Breast epithelium (tissue), 4 donors: Measurements from ENCODE around the gene CLMP. TPM values are rescaled to one million over a fixed set of nuclear protein-coding genes. Genes with fewer than 3 reads are reported as not detected.

Experiments
- DNase-seq, 2 donors: peaks; one replicate each; pipeline ENCODE4 v3.0.0-alpha.2; 2019; ENCODE audit warnings: low spot score in 2 of 2
- H3K27ac ChIP-seq, 2 donors: fragments of 200-600 bp; sonication (generic) in 1 of 2; one replicate each; pipeline ENCODE4 v1.5.1; 2016 to 2019; ENCODE audit warnings: mild to moderate bottlenecking in 1 of 2
- H3K27me3 ChIP-seq, 2 donors: fragments of 200-600 bp; sonication (generic) in 1 of 2; one replicate each; pipeline versions ENCODE4 v1.5.1 to v1.6.0; 2017 to 2019; ENCODE audit warnings: control low read depth in 1 of 2, mild to moderate bottlenecking in 1 of 2
- H3K36me3 ChIP-seq: fragments of 200-600 bp; one replicate; pipeline ENCODE4 v1.5.1; 2019
- H3K4me1 ChIP-seq, 2 donors: fragments of 200-600 bp; sonication (generic); one replicate each; pipeline ENCODE4 v1.5.1; 2016 to 2019; ENCODE audit warnings: control low read depth in 1 of 2
- H3K4me3 ChIP-seq, 3 donors: fragments of 200-600 bp; sonication (generic); 1 replicate in 2 of 3; 2 replicates in 1 of 3; pipeline ENCODE4 v1.5.1; 2016 to 2019; ENCODE audit warnings: mild to moderate bottlenecking in 3 of 3, moderate library complexity in 2 of 3
- H3K9me3 ChIP-seq, 2 donors: fragments of 200-600 bp; sonication (generic) in 1 of 2; one replicate each; pipeline ENCODE4 v1.5.1; 2016 to 2019; ENCODE audit warnings: control low read depth in 1 of 2
- POLR2A ChIP-seq: fragments of 450-650 bp; IDR thresholded peaks from one replicate; pipeline ENCODE4 v1.6.1; 2016; ENCODE audit warnings: antibody characterized with exemption, mild to moderate bottlenecking, moderate library complexity
- POLR2AphosphoS5 ChIP-seq, 3 donors: sonication (generic); formaldehyde crosslinking; IDR thresholded peaks; one replicate each; pipeline ENCODE4 v1.6.1; 2017; ENCODE audit warnings: antibody characterized with exemption in 3 of 3
- intact Hi-C: fragments of 100-400 bp; cut with DNase I; formaldehyde crosslinking; loops from one replicate; pipeline ENCODE4 v1.15.1; 2023; ENCODE audit warnings: low total_unique reads
- total RNA-seq, 3 donors: library from RNA; depleted of rRNA; stranded (reverse); fragments of >200 nt; gene quantifications; one replicate each; pipeline ENCODE4 v1.1.0, GENCODE V29; 2016
- TF ChIP-seq, protein P1 (sequence below), 3 donors: fragments of 450-650 bp; IDR thresholded peaks; one replicate each; pipeline ENCODE4 v1.5.1; 2016 to 2017; ENCODE audit warnings: antibody characterized with exemption in 3 of 3, mild to moderate bottlenecking in 3 of 3, moderate library complexity in 3 of 3

CLMP gene
- total RNA-seq, 3 donors from 2014 or later: 70.8 to 241 (median 82.9) TPM

DNA sequence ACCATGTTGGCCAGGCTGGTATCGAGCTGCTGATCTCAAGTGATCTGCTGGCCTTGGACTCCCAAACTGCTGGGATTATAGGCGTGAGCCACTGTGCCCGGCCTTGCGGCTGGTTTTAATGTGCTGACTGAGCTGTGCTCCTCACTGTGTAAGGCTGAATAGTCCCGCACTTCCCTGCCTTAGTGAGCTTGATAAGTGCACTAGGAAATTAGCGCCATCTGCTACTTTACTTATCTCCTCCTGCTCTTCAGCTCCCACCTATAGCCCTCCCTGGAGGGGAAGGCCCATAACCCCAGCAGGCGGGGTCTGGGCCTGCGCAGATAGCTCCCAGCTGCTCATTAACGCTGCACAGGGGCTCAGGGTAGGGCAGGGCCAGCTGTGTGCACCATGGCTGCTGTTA is 49.4 kb downstream of the CLMP start:
- H3K27ac ChIP-seq: no peak overlapping the region
- H3K4me3 ChIP-seq: no peak overlapping the region
- TF ChIP-seq, protein P1, sequence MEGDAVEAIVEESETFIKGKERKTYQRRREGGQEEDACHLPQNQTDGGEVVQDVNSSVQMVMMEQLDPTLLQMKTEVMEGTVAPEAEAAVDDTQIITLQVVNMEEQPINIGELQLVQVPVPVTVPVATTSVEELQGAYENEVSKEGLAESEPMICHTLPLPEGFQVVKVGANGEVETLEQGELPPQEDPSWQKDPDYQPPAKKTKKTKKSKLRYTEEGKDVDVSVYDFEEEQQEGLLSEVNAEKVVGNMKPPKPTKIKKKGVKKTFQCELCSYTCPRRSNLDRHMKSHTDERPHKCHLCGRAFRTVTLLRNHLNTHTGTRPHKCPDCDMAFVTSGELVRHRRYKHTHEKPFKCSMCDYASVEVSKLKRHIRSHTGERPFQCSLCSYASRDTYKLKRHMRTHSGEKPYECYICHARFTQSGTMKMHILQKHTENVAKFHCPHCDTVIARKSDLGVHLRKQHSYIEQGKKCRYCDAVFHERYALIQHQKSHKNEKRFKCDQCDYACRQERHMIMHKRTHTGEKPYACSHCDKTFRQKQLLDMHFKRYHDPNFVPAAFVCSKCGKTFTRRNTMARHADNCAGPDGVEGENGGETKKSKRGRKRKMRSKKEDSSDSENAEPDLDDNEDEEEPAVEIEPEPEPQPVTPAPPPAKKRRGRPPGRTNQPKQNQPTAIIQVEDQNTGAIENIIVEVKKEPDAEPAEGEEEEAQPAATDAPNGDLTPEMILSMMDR (IDR thresholded peaks at IDR 0.05): no peak
- TF ChIP-seq POLR2AphosphoS5 (IDR thresholded peaks at IDR 0.05): no peak
- TF ChIP-seq POLR2A: no peak
- no peaks in the 10 kb centered on the region for H3K36me3 ChIP-seq
- no peaks in the 10 kb centered on the region for H3K9me3 ChIP-seq
- no peaks in the 10 kb centered on the region for H3K27me3 ChIP-seq
- H3K4me1 ChIP-seq: no peaks in the 10 kb centered on the region
- no peak for DNase-seq
- intact Hi-C loops: no loop called here

DNA sequence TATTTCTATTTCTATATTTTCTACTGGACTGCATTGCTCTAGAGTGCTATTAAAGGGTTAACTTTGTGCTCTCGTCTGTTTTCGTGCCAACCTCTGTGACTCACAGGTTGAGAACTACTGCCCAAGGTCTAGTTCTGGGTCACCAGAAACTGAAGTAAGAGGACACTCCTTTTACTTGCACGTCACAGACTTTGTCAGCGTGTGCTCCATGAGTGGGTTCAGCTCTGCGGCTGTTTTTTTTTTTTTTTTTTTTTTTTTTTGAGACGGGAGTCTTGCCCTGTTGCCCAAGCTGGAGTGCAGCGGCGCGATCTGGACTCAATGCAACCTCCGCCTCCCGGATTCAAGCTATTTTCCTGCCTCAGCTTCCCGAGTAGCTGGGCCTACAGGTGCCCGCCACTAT is 49.8 kb downstream of the CLMP start:
- H3K4me3 ChIP-seq: no peak overlapping the region
- H3K4me1 ChIP-seq: no peaks in the 10 kb centered on the region
- no peaks in the 10 kb centered on the region for H3K9me3 ChIP-seq
- DNase-seq: no peak
- H3K27me3 ChIP-seq: no peaks in the 10 kb centered on the region
- intact Hi-C loops: no loop called here
- no peak overlapping the region for H3K27ac ChIP-seq
- TF ChIP-seq POLR2A: no peak
- TF ChIP-seq, protein P1 (IDR thresholded peaks at IDR 0.05): no peak
- TF ChIP-seq POLR2AphosphoS5 (IDR thresholded peaks at IDR 0.05): no peak
- H3K36me3 ChIP-seq: no peaks in the 10 kb centered on the region

DNA sequence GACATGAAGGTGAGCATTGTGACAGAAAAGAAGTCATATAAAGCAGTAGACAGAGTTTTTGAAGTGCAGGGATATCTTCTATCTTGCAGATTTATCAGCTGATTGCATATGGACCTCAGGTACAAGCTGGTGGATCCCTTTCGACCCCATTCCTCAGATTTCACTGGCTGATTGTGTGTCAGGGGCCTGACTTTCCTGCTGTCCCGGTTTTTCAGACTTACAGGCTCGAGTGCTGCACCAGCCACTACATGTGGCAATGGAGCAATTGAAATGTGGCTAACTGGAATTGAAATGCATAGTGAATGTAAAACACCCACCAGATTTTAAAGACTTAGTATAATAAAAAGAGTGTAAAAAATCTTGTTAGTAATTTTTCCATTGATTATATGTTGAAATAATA is 50.3 kb downstream of the CLMP start:
- H3K9me3 ChIP-seq: no peaks in the 10 kb centered on the region
- H3K27me3 ChIP-seq: no peaks in the 10 kb centered on the region
- TF ChIP-seq, protein P1 (IDR thresholded peaks at IDR 0.05): no peak
- TF ChIP-seq POLR2A (no peak), POLR2AphosphoS5 (IDR thresholded peaks at IDR 0.05) (no peak)
- no peaks in the 10 kb centered on the region for H3K4me1 ChIP-seq
- DNase-seq: no peak
- no peak overlapping the region for H3K4me3 ChIP-seq
- H3K27ac ChIP-seq: no peak overlapping the region
- no peaks in the 10 kb centered on the region for H3K36me3 ChIP-seq
- intact Hi-C loops: no loop called here

DNA sequence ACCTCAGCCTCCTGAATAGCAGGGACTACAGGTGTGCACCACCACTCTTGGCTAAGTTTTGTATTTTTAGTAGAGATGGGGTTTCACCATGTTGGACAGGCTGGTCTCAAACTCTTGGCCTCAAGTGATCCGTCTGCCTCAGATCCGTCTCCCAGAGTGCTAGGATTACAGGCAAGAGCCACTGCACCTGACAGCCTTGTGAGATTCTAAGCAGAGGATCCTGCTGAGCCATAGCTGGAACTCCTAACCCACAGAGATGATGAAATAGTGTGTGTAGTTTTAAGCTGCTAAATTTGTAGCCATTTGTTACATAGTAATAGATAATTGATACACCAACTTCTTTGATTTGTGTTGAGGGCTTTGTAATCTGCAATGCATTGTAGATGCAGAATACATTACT is 51.1 kb downstream of the CLMP start:
- H3K4me1 ChIP-seq: no peaks in the 10 kb centered on the region
- no peak for DNase-seq
- H3K27ac ChIP-seq: no peak overlapping the region
- no peaks in the 10 kb centered on the region for H3K36me3 ChIP-seq
- TF ChIP-seq, protein P1 (IDR thresholded peaks at IDR 0.05): no peak
- no peak for TF ChIP-seq POLR2AphosphoS5 (IDR thresholded peaks at IDR 0.05)
- no peak for TF ChIP-seq POLR2A
- no peaks in the 10 kb centered on the region for H3K27me3 ChIP-seq
- H3K9me3 ChIP-seq: no peaks in the 10 kb centered on the region
- intact Hi-C loops: no loop called here
- H3K4me3 ChIP-seq: no peak overlapping the region

DNA sequence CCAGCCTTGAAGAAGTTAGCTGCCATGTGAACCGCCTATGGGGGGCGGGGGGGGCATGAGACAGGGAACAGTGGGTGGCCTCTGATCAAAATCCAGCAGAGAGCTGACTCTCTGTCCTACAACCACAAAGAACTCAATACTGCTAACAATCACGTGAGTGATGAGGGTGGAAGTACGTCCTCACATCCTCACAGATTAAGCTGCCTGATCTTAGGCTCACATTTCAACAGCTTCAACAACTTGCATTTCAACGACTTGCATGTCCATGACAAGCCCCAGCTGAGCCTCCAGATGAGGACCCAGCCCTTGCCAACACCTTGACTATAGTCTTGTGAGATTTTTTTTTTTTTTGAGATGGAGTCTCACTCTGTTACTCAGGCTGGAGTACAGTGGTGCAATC is 51.6 kb downstream of the CLMP start:
- no peak for TF ChIP-seq POLR2AphosphoS5 (IDR thresholded peaks at IDR 0.05)
- TF ChIP-seq, protein P1 (IDR thresholded peaks at IDR 0.05): no peak
- TF ChIP-seq POLR2A: no peak
- H3K27ac ChIP-seq: no peak overlapping the region
- H3K4me1 ChIP-seq: no peaks in the 10 kb centered on the region
- H3K4me3 ChIP-seq: no peak overlapping the region
- intact Hi-C loops: no loop called here
- no peaks in the 10 kb centered on the region for H3K9me3 ChIP-seq
- no peak for DNase-seq
- H3K27me3 ChIP-seq: no peaks in the 10 kb centered on the region
- H3K36me3 ChIP-seq: no peaks in the 10 kb centered on the region
